Inflammatory macrophage treated with lipopolysaccharide for 1 hour (primary cell): Measurements from ENCODE around the gene VLDLR.

Experiments
- DNase-seq, 2 donors: peaks; one replicate each; pipeline ENCODE4 v3.0.0-alpha.2; 2020 to 2022

The VLDLR gene

GRCh38 chr9:2621722-2622460, at the start of gene VLDLR:
VLDLR (plus strand) TSS chr9:2621787; CDS start chr9:2622190, 403 bp downstream.
- DNase-seq: no peak

DNA sequence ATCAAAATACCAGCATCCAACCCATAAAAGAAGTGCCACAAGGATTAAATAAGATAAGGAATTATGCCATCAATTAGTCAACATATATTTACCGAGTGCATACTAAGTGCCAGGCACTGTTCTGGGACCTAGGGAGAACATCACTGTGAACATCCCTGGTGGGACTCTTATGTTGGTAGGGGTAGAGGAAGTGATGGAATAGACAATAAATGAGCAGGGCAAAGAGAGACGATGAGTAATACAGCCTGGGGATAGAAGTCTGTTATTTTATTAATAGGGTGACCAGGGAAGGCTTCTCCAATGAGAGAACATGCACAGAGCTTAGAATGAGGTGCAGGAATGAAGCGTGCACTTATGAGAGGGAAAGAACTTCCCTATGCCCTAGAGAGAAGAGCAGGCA, 47.4 kb upstream of the VLDLR start:
- no peak for DNase-seq

DNA sequence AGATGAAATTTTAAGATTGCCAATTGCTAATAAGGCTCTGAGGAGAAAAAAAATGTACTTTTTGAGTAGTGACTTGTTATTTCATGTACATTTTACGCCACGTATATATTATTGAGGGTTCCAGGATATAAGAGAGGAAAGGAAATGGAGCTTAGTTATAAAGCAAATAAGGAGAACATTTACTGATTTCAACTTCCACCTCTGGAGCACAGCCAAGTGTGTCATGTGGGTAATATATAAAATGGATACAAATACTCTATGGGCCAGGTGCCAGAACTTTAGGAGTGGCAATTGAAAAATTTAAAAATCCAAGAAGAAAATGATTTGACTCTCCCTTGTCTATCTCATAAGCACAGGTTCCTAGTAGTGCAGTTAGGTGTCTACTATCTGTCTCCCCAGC, 45.0 kb upstream of the VLDLR start:
- no peak for DNase-seq

GRCh38 chr9:2583308-2584013, 38.1 kb upstream of the VLDLR start:
- no peak for DNase-seq

DNA sequence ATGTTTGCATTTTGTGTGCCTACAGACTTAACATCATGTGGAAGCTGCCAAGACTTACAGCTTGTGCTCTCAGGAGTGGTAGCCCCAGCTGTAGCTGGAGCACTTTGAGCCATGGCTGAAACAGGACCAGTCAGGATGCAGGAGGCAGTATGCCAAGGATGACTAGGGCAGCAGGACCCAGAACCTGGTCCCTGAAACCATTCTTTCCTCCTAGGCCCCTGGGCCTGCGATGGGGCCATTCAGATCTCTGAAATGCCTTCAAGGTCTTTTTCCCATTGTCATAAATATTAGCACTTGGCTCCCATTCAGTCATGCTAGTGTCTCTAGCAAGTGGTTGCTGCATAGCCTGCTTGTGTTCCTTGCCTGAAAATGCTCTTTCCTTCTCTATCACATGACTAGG, 29.6 kb upstream of the VLDLR start:
- DNase-seq: no peak

DNA sequence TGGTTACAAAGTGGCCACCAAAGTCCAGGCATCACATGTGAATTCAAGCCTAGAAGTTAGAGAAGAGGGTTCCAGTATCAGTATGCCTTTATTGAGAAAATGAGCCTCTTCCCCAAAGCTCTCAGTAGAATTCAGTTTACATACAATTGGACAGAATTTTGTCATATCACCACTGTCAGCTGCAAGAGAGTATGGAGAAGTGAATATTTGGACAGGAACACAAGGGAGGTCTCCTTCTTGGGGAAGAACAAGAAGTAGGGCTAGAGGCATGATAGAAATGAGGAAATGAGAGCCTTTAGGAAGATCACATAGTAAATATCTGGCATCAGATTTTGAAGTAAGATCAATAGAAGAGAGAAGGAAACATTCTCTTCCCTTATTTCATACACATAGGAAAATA, 27.8 kb upstream of the VLDLR start:
- peak; percentile 21 to 28 for DNase-seq

DNA sequence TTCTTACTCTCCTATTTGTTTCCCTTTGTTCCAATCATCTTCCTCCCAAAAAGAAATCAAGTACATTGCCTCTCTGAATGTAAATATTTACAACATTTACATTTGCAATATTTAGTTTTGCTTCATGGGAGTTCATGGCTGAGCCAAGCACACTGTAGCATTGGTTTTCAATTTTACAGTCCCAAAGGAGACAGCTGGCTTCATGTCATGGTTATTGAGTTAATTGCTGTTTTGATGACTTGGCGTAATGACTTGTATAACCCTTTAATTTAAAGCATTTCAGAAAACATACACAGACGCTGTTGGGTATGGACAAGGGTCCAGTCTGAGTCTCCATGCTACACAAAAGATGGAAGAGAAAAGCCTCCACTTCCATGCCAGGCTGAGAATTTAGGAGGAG, 25.6 kb upstream of the VLDLR start:
- DNase-seq: no peak

- no peak for DNase-seq
Measured at GRCh38 chr9:2597483-2597882, 24.1 kb upstream of the VLDLR start.

GRCh38 chr9:2599896-2600295, 21.7 kb upstream of the VLDLR start:
- DNase-seq: no peak

DNA sequence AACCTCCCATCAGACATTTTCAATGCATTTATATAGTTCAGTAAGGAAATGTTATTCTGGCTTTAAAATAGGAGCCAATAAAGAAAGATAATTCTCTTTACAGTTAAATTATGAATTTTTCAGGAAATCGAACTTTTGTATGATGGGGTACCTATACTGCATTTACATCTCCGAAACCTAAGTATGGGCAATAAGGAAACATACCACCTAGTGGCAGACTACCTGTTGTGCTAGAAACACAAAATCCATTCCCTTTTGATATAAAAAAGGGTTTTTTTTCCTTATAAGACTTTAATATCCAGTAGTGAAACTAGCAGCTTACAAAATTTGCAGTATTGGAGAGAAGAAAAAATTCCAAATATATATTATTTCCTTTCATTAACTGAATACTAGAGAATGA, 21.3 kb upstream of the VLDLR start:
- DNase-seq: no peak

DNA sequence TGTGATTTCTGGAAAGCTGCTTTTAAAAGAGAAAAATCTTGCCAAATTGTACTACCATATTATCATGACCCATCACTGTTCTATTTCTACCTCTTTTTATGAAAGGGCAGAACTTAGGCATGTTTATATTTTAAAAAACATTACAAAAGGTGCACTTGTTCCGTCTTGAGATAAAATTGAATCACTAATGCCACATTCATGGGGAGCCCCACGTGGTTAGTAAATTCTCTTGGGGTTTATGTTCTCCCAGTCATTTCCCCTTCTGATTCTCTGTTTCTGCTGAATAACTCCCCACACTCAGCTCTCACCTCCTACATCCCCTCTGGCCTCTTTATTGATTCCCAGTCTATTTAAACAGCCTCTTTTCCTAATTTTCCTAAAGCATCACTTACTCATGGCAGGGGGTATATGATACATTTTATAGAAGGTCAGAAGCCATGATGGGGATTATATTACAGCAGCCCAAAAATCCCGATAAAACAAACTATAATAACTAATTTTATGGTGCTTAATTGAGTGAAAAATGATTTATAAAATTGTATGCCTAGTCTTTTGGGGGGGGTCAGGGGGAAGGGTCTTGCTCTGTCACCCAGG, 19.7 kb upstream of the VLDLR start:
- DNase-seq: no peak

DNA sequence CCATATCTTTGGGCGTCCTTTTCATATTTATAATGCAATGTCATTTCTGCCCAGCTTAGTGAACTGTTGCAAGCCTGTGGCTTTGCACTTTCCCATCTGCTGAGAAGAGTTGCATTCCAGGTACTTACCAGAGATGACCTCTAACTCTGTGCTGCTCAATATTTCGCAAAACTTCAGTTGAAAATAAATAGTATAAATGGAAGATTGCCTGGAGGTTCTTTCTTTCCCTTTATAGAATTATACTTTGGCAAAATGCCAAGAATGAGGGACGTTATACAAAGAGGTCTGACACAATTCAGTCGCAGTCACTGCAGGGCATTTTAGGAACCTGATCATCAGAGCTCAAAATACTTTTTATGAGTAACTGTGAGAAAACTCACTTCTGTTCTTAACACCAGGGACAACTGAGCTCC, 18.9 kb upstream of the VLDLR start:
- DNase-seq: no peak

- DNase-seq: no peak
Measured at GRCh38 chr9:2603621-2604020, 18.0 kb upstream of the VLDLR start.

DNA sequence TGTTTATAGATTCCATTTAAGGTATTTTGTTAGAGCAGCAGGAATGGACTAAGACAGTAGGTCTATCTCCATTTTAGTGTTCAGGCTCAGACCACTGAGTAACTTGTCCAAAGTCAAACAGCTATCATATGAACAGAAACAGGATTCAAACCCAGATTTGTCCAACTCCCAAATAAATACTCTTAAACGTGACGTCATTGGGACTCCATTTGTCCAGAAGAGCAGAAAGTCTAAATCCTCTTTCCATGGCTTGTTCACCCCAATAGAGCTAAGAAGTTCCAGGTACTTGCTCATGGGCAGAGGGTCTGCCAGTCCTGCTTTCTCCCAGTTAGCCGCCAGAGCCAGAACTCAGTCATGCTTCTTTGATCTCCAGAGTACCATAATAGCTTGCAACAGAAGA, 16.3 kb upstream of the VLDLR start:
- no peak for DNase-seq

- no peak for DNase-seq
Measured at GRCh38 chr9:2608276-2608675, 13.3 kb upstream of the VLDLR start.

DNA sequence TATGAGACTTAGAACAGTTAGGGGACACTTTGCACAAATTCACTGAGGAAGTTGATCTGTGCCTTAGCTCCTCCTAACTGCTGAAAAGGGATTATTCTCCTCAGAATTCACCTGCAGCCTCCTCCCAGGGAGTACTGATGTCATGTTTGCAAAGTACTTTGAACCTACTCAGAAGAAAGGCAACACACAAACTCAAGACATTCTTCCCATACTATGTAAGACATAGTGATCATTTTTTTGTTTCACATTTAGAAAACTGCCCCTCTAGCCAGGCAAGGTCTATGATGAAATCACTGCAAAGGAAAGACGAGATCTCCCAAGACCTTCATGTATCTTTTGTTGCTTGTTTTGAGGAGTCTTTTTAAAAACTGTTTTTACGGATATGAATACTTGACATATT, 10.6 kb upstream of the VLDLR start:
- no peak for DNase-seq

DNA sequence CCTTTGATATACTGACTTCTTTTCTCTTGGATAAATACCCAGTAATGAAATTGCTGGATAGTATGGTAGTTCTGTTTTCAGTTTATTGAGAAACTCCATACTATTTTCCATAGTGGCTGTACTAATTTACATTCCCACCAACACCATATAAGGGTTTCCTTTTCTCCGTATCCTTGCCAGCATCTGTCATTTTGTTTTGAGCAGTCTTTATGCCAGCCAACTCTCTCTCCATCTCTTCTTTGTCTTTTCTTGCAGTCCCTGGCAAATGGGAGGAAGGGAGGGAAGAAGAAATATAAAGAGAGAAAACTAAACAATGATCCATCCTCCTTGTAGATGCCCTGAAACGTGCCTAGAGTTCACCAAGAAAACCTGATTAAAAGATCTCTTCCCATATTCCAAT, 9.6 kb upstream of the VLDLR start:
- no peak for DNase-seq

DNA sequence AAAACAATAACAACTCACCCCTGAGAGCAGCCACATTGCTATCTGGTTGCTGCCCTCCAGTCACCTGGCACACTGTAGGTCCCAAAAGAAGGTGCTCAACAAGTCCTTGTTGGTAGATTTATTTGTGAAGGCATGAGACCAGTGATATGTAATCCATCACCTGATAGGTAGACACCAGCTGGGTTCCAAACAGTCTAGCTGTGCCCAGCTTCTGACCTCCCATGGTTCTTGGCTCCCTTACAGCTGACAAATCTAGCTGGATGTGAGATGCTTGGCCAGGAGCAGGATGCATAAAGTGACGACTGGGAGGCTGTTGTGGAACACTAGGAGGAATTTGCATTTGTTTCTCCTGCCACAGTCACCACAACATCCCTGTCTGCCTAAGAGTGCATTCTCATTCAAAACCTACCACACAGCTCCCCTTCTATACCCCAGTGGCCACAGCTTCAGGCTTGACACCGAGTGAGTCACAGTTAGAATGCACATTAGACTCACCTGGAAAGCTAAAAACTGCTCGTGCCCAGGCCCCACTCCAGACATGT, 7.8 kb upstream of the VLDLR start:
- DNase-seq: no peak

DNA sequence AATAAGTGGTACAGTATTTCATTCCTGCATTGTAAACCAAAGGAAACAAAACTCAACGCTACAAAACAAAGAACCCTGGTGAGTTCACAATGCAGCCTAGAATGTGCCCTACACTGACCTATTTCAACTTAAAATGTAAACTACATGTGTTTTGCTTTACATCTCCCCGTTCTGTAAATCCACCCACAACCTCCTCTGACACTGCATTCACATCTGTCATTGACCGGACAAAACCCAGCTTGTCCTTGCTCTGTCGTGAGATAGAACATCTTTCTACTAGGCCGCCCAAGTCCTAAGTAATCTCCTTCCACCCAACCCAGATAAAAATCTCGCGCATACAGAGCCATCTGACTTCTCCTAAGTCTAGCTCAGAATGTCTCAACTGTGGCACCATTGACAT, 6.1 kb upstream of the VLDLR start:
- no peak for DNase-seq

GRCh38 chr9:2616692-2617377, 4.8 kb upstream of the VLDLR start:
- no peak for DNase-seq

DNA sequence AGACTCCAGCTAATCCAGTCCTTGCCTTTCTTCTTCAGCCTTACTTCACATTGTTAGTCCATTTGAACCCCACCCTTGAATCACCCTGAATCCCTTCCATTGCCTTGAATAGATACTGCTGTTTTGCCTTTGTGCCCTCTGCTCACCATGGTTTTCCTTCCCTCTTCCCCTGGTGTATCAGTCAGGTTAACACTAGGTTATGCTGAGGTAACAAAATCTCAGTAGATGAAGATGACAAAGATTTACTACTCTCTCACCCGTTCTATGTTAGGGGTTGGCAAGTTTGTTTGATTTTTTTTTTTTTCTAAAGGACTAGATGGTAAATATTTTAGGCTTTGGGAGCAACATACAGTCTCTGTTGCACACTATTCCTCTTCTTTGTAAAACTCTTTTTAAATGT, 3.3 kb upstream of the VLDLR start:
- no peak for DNase-seq

DNA sequence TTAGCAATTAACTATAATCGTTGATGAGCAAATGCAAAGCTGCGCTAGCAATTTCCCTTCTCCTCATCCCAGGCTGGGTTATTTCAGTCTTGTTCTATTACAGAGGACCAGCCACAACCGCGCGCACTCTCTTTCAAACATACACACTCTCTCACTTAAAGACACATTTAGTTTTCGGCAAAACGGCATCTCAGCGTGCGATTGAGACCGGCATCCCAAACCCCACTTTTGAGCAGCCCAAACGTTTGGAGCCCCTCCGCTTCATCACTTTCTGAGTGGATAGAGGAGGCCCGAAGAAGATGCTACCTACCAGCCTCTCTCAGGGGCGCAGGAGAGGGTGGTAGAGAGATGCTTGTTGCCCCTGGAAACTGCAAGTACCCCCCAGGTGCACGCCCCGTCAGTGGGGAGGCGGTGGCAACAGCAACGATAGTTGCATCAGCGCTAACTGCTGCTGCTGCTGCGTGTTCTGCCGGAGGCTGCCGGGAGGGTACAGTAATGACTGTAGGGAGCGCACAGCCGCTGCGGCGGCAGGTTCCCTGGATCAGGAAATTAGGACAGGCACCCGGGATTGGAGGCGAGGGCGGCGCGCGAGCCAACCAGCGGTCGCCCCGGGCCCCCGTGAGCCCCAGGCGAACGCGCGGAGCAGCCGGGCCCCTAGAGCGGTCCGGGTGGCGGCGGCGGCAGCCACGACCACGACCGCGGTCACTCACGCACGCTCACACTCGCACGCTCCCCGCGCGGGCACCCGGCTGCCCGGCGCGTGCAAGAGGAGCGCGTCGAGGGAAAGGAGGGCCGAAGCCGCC, 467 bp upstream of the VLDLR start:
- DNase-seq: peak in 1 of 2 donors; percentile 19
